Raji (cell line): Measurements from ENCODE around the gene B4GAT1.
A peak's percentile ranks its signal among the peaks of the same experiment; 100 is the strongest.

Source experiments
- POLR2A ChIP-seq: IDR thresholded peaks from 2 replicates; pipeline ENCODE4 v1.6.1; 2011; ENCODE audit warnings: low read depth, low read length, control low read depth; ENCODE audit not compliant: insufficient read depth

Gene B4GAT1

DNA sequence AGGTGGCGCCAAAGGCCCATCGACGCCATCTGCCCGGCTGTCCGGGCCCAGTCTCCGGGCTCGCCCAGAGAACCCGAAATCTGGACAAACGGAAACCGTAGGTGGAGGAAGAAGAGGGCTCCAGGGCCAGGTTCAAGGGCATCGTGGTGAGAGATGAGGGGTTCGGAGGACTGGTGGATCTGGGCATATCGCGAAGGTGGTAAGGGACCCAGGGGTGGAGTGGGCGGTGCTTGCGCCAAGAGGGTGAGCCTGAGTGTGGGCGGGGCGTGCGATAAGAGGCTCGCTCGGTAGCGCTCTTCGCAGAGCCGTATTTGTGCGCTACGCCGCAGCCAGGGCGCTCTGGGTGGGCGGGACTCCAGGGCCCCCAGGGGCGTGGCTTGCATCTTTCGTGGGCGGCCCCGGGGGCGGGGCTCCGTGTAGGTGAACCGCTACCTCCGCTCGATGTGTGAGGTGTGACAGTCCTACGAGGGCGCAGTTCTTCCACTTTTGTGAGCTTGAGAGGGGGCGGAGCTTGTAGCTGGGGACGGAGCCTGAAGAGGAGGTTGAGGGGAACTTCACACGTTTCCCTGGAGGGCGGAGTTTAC, 35.4 kb downstream of the B4GAT1 start:
- TF ChIP-seq POLR2A: peak; percentile 52

DNA sequence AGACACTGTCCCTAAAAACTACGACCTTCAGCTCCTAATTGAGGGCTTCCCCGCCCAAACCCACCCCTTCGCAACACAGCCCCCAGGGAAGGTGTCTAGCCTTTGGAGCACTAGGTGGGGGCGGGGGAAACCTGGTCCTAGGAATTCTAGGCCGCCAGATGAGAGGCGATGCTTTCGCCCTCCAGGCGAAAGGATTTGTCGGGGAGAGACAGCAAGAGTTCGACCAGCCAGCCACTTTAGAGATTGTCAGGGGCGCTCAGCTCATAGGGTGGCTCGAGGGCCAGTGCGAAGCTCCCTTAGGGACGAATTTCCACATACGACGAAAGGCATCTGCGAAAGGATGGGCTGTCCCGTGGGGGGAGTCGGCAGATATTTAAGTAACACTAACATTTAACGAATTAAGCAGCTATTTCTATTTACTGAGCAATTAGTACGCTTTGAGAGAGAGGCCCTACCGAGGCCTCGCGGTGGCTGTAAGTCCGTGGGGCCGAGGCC, 35.9 kb downstream of the B4GAT1 start:
- TF ChIP-seq POLR2A: no peak

DNA sequence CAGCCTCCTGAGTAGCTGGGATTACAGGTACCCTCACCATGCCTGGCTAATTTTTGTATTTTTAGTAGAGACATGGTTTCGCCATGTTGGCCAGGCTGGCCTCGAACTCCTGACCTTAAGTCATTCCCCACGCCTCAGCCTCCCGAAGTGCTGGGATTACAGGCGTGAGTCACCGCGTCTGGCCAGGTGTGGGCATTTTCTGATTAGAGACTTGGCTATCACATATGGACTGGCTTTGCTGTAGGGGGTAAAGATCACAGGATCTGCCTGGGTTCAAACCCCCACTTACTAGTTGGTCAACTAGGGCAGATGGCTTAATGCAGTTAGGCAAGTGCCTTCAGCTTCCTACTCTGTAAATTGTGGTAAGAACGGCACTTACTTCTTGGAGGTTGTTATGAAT, 37.1 kb downstream of the B4GAT1 start:
- TF ChIP-seq POLR2A: no peak

DNA sequence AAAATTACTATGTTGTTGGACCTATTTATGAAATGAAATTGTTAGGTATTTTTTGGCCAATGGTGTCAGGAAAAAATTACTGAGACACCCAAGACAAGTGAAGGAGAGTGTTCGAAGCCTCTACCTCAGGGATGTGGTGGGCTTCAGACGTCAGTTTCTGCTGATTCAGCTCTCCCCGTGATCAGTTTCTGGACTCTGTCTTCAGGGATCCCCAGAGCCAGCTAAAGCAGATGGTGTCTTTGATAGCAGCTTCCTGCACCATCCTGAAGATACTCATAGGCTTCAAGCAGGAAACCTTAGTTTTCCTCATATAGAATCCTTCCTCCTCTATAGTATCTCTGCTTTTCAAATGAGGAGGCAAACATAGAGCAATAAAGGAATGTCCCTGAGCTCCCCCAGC, 38.0 kb downstream of the B4GAT1 start:
- TF ChIP-seq POLR2A: no peak

DNA sequence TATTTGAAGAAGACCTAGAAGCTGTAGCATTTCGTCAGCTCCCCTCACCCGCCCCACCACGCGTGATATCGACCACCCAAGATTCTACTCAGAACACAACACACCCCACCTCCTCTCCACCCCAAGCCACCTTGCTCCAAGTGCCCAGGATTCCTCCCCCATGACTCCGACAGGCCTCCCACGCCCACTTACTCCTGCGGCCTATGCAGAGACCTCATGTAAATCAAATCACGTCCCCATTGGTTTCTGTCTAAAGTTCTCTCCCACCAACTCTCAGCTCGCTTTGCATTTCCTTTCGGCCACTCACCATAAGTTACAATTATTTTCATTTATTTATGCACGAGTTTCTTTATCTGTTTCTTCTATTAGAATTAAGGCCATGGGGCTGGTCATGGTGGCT, 44.8 kb downstream of the B4GAT1 start:
- no peak for TF ChIP-seq POLR2A

DNA sequence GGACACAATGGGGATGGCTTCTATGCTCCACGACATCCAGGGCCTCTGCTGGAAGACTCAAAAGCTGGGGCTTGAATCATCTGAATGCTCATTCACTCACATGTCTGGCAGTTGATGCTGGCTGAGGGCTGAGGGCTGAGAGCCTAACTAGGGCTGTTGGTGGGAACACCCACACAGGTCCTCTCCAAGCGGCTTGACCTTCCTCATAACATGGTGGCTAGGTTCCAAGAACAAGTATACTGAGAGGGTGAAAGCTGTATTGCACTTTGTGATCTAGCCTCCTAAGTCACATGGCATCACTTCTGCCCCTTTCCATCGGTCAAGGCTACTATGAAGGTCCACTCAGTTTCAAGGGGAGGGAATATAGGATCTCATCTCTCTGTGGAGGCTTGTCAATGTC, 48.2 kb downstream of the B4GAT1 start:
- TF ChIP-seq POLR2A: no peak

DNA sequence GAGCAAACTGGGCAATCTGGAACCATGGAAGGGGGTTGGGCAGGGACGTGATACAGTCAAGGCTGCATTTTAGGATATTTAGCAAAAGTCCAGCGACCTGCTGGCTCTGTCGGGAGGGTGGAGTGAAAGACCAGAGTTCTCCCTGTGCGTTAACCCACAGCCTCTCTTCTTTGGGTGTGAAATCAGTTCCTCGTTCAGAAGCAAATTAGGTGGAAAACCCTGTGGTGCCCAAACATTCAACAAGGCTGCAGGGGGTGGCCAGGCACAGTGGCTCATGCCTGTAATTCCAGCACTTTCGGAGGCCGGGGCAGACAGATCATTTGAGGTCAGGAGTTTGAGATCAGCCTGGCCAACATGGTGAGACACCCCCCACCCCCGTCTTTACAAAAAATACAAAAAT, 49.8 kb downstream of the B4GAT1 start:
- TF ChIP-seq POLR2A: no peak
